ENCODE measurements around the gene BABAM2. TPM values are rescaled to one million over a fixed set of nuclear protein-coding genes. Genes with fewer than 3 reads are reported as not detected.
"Not testable (repeated sequence)": the region's sequence is repeated elsewhere in the genome, so short reads cannot be mapped to it uniquely, and the experiment has no call there.

BABAM2 gene
- total RNA-seq, 1 donor from 2014 or later: 43.5 TPM

DNA sequence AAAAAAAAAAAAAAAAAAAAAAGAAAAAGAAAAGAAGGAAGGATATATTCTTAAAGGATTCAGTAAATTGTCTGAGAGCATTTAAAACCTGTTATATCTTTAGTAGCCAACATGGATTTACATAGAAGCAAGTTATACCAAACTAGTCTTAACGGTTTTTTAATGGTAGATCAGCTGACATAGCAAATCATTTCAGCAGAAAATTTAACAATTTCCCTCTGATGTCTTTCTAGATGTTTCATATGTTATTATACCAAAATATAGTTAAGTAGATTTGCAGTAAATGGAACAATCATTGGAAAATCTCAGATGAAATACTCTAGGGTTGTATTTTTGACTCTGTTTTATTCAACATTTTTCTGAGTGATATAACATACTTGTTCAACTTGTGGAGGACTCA, 72.9 kb downstream of the BABAM2 start:
- TF ChIP-seq, protein P1, sequence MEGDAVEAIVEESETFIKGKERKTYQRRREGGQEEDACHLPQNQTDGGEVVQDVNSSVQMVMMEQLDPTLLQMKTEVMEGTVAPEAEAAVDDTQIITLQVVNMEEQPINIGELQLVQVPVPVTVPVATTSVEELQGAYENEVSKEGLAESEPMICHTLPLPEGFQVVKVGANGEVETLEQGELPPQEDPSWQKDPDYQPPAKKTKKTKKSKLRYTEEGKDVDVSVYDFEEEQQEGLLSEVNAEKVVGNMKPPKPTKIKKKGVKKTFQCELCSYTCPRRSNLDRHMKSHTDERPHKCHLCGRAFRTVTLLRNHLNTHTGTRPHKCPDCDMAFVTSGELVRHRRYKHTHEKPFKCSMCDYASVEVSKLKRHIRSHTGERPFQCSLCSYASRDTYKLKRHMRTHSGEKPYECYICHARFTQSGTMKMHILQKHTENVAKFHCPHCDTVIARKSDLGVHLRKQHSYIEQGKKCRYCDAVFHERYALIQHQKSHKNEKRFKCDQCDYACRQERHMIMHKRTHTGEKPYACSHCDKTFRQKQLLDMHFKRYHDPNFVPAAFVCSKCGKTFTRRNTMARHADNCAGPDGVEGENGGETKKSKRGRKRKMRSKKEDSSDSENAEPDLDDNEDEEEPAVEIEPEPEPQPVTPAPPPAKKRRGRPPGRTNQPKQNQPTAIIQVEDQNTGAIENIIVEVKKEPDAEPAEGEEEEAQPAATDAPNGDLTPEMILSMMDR (IDR thresholded peaks at IDR 0.05; ENCODE audit: unreplicated experiment): no peak
- Mint-ChIP-seq H3K4me3 (no peak overlapping the region), H3K9me3 (peaks cover 19% of the 10 kb centered on the region), H3K27me3 (ENCODE audit: low read depth) (no peaks in the 10 kb centered on the region), H3K27ac (no peak overlapping the region), H3K4me1 (peaks cover 35% of the 10 kb centered on the region), H3K36me3 (peaks cover 19% of the 10 kb centered on the region)
- DNase-seq (ENCODE audit: low spot score in 2 of 2, unreplicated experiment in 2 of 2): no peak

DNA sequence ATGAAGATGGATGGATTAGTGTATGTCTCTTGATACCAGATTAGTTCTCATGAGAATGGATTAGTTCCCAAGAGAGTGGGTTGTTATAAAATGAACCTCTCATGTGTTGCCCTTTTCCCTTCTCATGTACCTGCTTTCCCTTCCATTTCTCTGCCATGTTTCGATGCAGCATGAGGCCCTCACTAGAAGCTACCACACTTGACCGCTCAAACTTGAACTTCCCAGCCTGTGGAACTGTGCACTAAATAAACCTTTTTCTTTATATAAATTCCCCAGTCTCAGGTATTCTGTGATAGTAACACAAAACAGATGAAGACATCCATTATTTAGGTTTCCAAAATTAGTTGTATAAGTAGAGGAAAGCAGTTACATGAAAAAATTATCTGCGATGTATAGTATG, 73.5 kb downstream of the BABAM2 start:
- Mint-ChIP-seq H3K4me3 (no peak overlapping the region), H3K27ac (no peak overlapping the region), H3K27me3 (ENCODE audit: low read depth) (no peaks in the 10 kb centered on the region), H3K9me3 (peaks cover 24% of the 10 kb centered on the region), H3K4me1 (peaks cover 33% of the 10 kb centered on the region), H3K36me3 (peaks cover 24% of the 10 kb centered on the region)
- TF ChIP-seq, protein P1 (IDR thresholded peaks at IDR 0.05; ENCODE audit: unreplicated experiment): no peak
- DNase-seq (ENCODE audit: low spot score in 2 of 2, unreplicated experiment in 2 of 2): no peak

DNA sequence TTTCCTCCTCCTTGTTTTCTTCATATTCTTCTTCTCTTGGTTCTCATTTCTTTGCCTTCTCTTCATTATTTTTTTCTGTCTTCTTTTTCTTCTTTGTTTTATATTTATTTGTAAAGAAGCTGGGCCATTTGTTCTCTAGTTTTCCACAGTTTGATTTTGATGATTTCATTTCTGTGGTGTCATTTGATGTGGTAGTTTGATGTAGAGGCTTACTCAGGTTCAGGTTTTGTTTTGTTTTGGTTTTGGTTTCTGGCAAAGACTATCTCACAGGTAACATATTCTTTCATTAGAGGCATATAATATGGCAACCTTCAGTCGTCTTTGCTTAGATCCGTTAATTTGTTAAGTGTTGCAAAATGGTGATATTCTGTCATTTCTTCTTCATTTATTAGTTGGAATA, 75.3 kb downstream of the BABAM2 start:
- H3K27me3 Mint-ChIP-seq (ENCODE audit: low read depth): no peaks in the 10 kb centered on the region
- H3K4me3 Mint-ChIP-seq: no peak overlapping the region
- TF ChIP-seq, protein P1 (IDR thresholded peaks at IDR 0.05; ENCODE audit: unreplicated experiment): no peak
- H3K4me1 Mint-ChIP-seq: peaks cover 17% of the 10 kb centered on the region
- peaks cover 29% of the 10 kb centered on the region for H3K36me3 Mint-ChIP-seq
- peak overlapping the region; percentile 62 for H3K27ac Mint-ChIP-seq
- DNase-seq (ENCODE audit: low spot score in 2 of 2, unreplicated experiment in 2 of 2): no peak
- H3K9me3 Mint-ChIP-seq: peaks cover 29% of the 10 kb centered on the region

DNA sequence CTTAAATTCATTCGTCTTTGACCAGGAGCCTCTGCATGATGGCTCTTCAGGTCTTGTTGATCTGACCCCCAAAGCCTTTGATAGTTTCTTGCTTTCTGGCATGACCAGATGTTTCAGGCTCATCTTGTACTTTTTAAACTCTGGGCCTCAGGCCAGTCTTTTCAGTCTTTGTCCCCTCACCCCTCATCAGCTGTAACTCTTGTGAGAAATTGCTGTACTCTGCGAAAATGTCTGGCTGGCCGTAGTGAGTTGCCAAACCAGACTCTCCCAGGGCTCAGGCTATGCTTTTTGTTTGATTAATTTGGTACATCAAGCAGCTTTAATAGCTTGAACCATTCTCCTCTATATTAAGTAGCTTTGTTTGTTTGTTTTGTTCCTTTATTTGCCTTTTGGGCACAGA, 75.9 kb downstream of the BABAM2 start:
- H3K4me1 Mint-ChIP-seq: peaks cover 14% of the 10 kb centered on the region
- H3K27ac Mint-ChIP-seq: peak overlapping the region; percentile 39
- no peak for DNase-seq (ENCODE audit: low spot score in 2 of 2, unreplicated experiment in 2 of 2)
- TF ChIP-seq, protein P1 (IDR thresholded peaks at IDR 0.05; ENCODE audit: unreplicated experiment): no peak
- no peaks in the 10 kb centered on the region for H3K27me3 Mint-ChIP-seq (ENCODE audit: low read depth)
- H3K4me3 Mint-ChIP-seq: no peak overlapping the region
- H3K36me3 Mint-ChIP-seq: peaks cover 29% of the 10 kb centered on the region
- peaks cover 29% of the 10 kb centered on the region for H3K9me3 Mint-ChIP-seq

DNA sequence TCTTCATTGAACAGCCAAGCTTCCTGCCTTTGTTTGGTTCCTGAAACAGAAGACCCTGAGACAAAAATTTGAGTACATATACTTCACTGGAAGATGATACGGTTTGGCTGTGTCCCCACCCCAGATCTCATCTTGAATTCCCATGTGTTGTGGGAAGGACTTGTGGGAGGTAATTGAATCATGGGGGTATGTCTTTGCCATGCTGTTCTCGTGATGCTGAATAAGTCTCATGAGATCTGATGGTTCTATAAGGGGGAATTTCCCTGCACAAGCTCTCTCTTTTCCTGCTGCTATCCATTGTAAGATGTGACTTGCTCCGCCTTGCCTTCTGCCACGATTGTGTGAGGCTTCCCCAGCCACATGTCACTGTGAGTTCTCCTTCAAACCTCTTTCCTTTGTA, 76.5 kb downstream of the BABAM2 start:
- H3K4me3 Mint-ChIP-seq: no peak overlapping the region
- peaks cover 29% of the 10 kb centered on the region for H3K9me3 Mint-ChIP-seq
- peaks cover 29% of the 10 kb centered on the region for H3K36me3 Mint-ChIP-seq
- no peaks in the 10 kb centered on the region for H3K27me3 Mint-ChIP-seq (ENCODE audit: low read depth)
- TF ChIP-seq, protein P1 (IDR thresholded peaks at IDR 0.05; ENCODE audit: unreplicated experiment): no peak
- H3K27ac Mint-ChIP-seq: peak overlapping the region; percentile 58
- H3K4me1 Mint-ChIP-seq: peaks cover 16% of the 10 kb centered on the region
- DNase-seq (ENCODE audit: low spot score in 2 of 2, unreplicated experiment in 2 of 2): no peak

DNA sequence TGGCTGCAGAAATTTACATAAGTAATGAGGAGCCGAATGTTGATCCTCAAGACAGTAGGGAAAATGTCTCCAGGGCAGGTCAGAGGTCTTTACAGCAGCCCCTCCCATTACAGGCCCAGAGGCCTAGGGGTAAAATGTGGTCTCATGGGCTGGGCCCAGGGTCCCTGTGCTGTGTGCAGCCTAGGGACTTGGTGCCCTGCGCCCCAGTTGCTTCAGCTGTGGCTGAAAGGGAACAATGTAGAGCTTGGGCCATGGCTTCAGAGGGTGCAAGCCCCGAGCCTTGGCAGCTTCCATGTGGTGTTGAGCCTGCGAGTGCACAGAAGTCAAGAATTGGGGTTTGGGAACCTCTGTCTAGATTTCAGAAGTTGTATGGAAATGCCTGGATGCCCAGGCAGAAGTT, 77.5 kb downstream of the BABAM2 start:
- not testable (repeated sequence) for H3K4me3 Mint-ChIP-seq; H3K27ac Mint-ChIP-seq; DNase-seq (ENCODE audit: low spot score in 2 of 2, unreplicated experiment in 2 of 2); H3K27me3 Mint-ChIP-seq (ENCODE audit: low read depth)
- Mint-ChIP-seq H3K9me3 (peaks cover 29% of the 10 kb centered on the region), H3K36me3 (peaks cover 27% of the 10 kb centered on the region), H3K4me1 (peaks cover 13% of the 10 kb centered on the region)

DNA sequence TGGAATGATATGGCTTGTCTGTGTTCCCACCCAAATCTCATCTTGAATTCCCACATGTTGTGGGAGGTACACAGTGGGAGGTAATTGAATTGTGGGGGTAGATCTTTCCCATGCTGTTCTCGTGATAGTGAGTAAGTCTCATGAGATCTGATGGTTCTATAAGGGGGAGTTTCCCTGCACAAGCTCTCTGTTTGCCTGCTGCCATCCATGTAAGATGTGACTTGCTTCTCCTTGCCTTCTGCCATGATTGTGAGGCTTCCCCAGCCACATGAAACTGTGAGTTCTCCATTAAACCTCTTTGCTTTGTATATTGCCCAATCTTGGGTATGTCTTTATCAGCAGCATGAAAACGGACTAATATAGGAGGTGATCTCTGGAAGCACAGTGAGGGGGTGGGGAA, 78.4 kb downstream of the BABAM2 start:
- not testable (repeated sequence) for DNase-seq (ENCODE audit: low spot score in 2 of 2, unreplicated experiment in 2 of 2); H3K27me3 Mint-ChIP-seq (ENCODE audit: low read depth); H3K4me3 Mint-ChIP-seq; H3K27ac Mint-ChIP-seq
- peaks cover 25% of the 10 kb centered on the region for H3K9me3 Mint-ChIP-seq
- peaks cover 13% of the 10 kb centered on the region for H3K4me1 Mint-ChIP-seq
- H3K36me3 Mint-ChIP-seq: peaks cover 23% of the 10 kb centered on the region

All from mesothelial cell of epicardium (in vitro differentiated cells).